HepG2 (cell line): ENCODE data around the gene ITK. TPM values are rescaled to one million over a fixed set of nuclear protein-coding genes. Genes with fewer than 3 reads are reported as not detected.

Source experiments
- ATAC-seq: fragments of 200-7000 bp; cut with Tn5 transposase; 3 replicates; pipeline ENCODE4 v1.9.1; 2020; ENCODE audit warnings: mild to moderate bottlenecking, moderate library complexity
- BruUV-seq: library from RNA; stranded (reverse); fragments of 400-500 nt; replicated peaks from 2 replicates; lab custom pipeline; 2021; lab: Mats Ljungman, UMichigan
- CTCF ChIA-PET: fragments of 300-600 bp; formaldehyde crosslinking; extraction: SDS; loops from one replicate; lab custom pipeline; 2021; ENCODE audit warnings: low total read pairs, inconsistent platforms, low intra/inter-chr PET ratio; lab: Yijun Ruan, JAX
- POLR2A ChIA-PET: fragments of 350-600 bp; sonication (Branson Sonifier 250); formaldehyde crosslinking; loops from one replicate; lab custom pipeline; 2020; ENCODE audit warnings: antibody characterized with exemption, inconsistent platforms; lab: Yijun Ruan, JAX
- DNase-seq: peaks from one replicate; pipeline ENCODE4 v3.0.0-alpha.2; 2015; ENCODE audit warnings: low spot score
- FAIRE-seq: peaks from 3 replicates; lab custom pipeline; 2011; peaks lifted over from hg19 to GRCh38; lab: Jason Lieb, UNC
- H2AFZ ChIP-seq: one replicate; pipeline ENCODE4 v1.6.1; 2011; ENCODE audit warnings: low read length, inconsistent platforms
- H3K27ac ChIP-seq: fragments of 300-600 bp; 3 replicates; pipeline ENCODE4 v1.8.0; 2011; ENCODE audit warnings: mixed run types, mild to moderate bottlenecking, mixed read lengths, low read length, inconsistent platforms; ENCODE audit not compliant: insufficient read depth; ENCODE audit errors: extremely low read length
- H3K27me3 ChIP-seq, 2 experiments: fragments of 200-600 bp in 1 of 2; 2 replicates in 1 of 2; 3 replicates in 1 of 2; pipeline versions ENCODE4 v1.6.0 to v1.8.0; 2011; ENCODE audit warnings: low read length in 2 of 2, mild to moderate bottlenecking in 2 of 2, moderate library complexity in 2 of 2, inconsistent platforms in 1 of 2; ENCODE audit not compliant: insufficient read depth in 2 of 2, control insufficient read depth in 1 of 2
- H3K36me3 ChIP-seq, 2 experiments: fragments of 200-600 bp in 1 of 2; replicated peaks in 1 of 2; 2 replicates in 1 of 2; 3 replicates in 1 of 2; pipeline versions ENCODE4 v1.5.1 to v1.8.0; 2011; ENCODE audit warnings: low read length in 2 of 2, inconsistent platforms in 1 of 2; ENCODE audit not compliant: insufficient read depth in 2 of 2, control insufficient read depth in 1 of 2
- H3K4me1 ChIP-seq: 2 replicates; pipeline ENCODE4 v1.5.1; 2012; ENCODE audit warnings: low read length, inconsistent platforms; ENCODE audit not compliant: insufficient read depth
- H3K4me2 ChIP-seq: 2 replicates; pipeline ENCODE4 v1.6.0; 2011; ENCODE audit warnings: low read depth, low read length, inconsistent platforms
- H3K4me3 ChIP-seq, 3 experiments: fragments of 200-600 bp in 1 of 3; sonication (generic), shearing (Covaris generic) in 1 of 3; replicated peaks in 1 of 3; 2 replicates each; pipeline ENCODE4 v1.5.1; 2011 to 2016; ENCODE audit warnings: low read length in 3 of 3, inconsistent platforms in 2 of 3, low read depth in 2 of 3, mild to moderate bottlenecking in 2 of 3, control low read depth in 1 of 3, mixed read lengths in 1 of 3; ENCODE audit not compliant: insufficient read depth in 1 of 3
- H3K79me2 ChIP-seq: one replicate; pipeline ENCODE4 v1.6.1; 2011; ENCODE audit warnings: low read length, inconsistent platforms; ENCODE audit not compliant: insufficient read depth
- H3K9ac ChIP-seq: 2 replicates; pipeline ENCODE4 v1.6.0; 2011; ENCODE audit warnings: mild to moderate bottlenecking, low read depth, low read length, inconsistent platforms; ENCODE audit not compliant: insufficient read depth
- H3K9me3 ChIP-seq: 2 replicates; pipeline ENCODE4 v1.5.1; 2012; ENCODE audit warnings: mild to moderate bottlenecking, low read length
- H4K20me1 ChIP-seq: 2 replicates; pipeline ENCODE4 v1.6.0; 2011; ENCODE audit warnings: inconsistent platforms, mild to moderate bottlenecking, low read length, moderate library complexity; ENCODE audit not compliant: insufficient read depth
- FOSL2 ChIP-seq: sonication (generic); formaldehyde crosslinking; IDR thresholded peaks from 2 replicates; pipeline ENCODE4 v1.4.0; 2020; ENCODE audit warnings: missing genetic modification reagents
- FOXP1 ChIP-seq, 2 experiments: fragments of 450-650 bp in 1 of 2; IDR thresholded peaks; 2 replicates each; pipeline ENCODE4 v1.6.1; 2017 to 2018; ENCODE audit warnings: antibody characterized with exemption in 1 of 2
- ZBTB40 ChIP-seq, 2 experiments: fragments of 450-650 bp in 1 of 2; sonication (generic) in 1 of 2; formaldehyde crosslinking in 1 of 2; IDR thresholded peaks; 2 replicates each; pipeline versions ENCODE4 v1.6.1 to v1.8.0; 2016 to 2022; ENCODE audit warnings: antibody characterized with exemption in 1 of 2, mild to moderate bottlenecking in 1 of 2, missing genetic modification reagents in 1 of 2
- ZBTB46 ChIP-seq: sonication (generic); formaldehyde crosslinking; IDR thresholded peaks from 2 replicates; pipeline ENCODE4 v1.4.0; 2020; ENCODE audit warnings: mild to moderate bottlenecking, missing genetic modification reagents, borderline replicate concordance
- ZGPAT ChIP-seq: IDR thresholded peaks from 2 replicates; pipeline ENCODE4 v1.6.1; 2016; ENCODE audit warnings: mild to moderate bottlenecking
- ZNF326 ChIP-seq: sonication (generic); formaldehyde crosslinking; IDR thresholded peaks from 2 replicates; pipeline ENCODE4 v1.4.0; 2020; ENCODE audit warnings: missing genetic modification reagents, borderline replicate concordance
- ZNF879 ChIP-seq: sonication (generic); formaldehyde crosslinking; IDR thresholded peaks from 2 replicates; pipeline ENCODE4 v1.8.1; 2023; ENCODE audit warnings: missing genetic modification reagents
- WGBS: methylation state at CpG from one replicate; pipeline ENCODE4 v1.1.6; 2017; ENCODE audit warnings: low lambda C conversion rate; 5-methylcytosine and 5-hydroxymethylcytosine counted together
- in situ Hi-C: cut with HindIII; loops from 2 replicates; pipeline ENCODE4 v1.10.0; 2017; ENCODE audit warnings: low pct_unique_long_range_greater_than_20kb; ENCODE audit not compliant: extremely low pct_ligation_motif_present
- intact Hi-C: fragments of 100-400 bp; cut with micrococcal nuclease; formaldehyde crosslinking; loops from one replicate; pipeline ENCODE4 v1.10.0; 2022; ENCODE audit not compliant: unreplicated experiment
- polyA plus RNA-seq, 8 experiments: library from polyadenylated mRNA; depleted of rRNA in 3 of 8; stranded (reverse) in 7 of 8; unstranded in 1 of 8; fragments of >200 nt; fragmentation: Illumina TruSeq in 4 of 8; extraction: Trizol in 4 of 8; gene quantifications; 2 replicates each; pipeline versions ENCODE4 v1.2.1 to v1.2.3, GENCODE V29; 2011 to 2016; ENCODE audit warnings: low read depth in 4 of 8, missing spikeins in 1 of 8, mixed read lengths in 1 of 8; ENCODE audit not compliant: insufficient read depth in 1 of 8
- total RNA-seq, 5 experiments: library from RNA; depleted of rRNA; stranded (reverse); fragments of >200 nt; fragmentation: Illumina TruSeq; extraction: Trizol; gene quantifications; 2 replicates each; pipeline ENCODE4 v1.2.3, GENCODE V29; 2016; ENCODE audit warnings: low read depth in 1 of 5

ITK gene
- total and polyA plus RNA-seq, 2 of the 13 experiments (the other 11 are each of a cell fraction or from before 2014, with no cell fraction given), result 0.01 TPM; not detected in 1

DNA sequence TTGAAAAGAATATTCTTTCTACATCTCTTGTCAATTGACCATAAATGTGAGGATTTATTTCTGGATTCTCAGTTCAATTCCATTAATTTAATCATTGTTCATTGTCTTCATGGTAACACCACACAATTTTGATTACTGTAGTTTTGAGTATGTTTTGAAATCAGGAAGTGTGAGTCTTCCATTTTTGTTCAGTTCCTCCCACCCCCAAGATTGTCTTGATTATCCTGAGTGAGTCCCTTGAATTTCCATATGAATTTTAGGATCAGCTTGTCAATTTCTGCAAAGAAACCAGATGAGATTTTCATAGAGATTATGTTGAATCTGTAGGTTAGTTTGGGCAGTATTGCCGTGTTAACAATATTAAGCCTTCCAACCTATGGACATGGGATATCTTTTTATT lies 94.8 kb downstream of the ITK start:
- FAIRE-seq, result no peak
- Histone ChIP-seq H3K9me3 (no peaks in the 10 kb centered on the region), H3K27me3 (no peaks in the 10 kb centered on the region), H3K4me1 (peaks cover 14% of the 10 kb centered on the region; the same call in 1 of the 2 replicates), H3K4me2 (no peak overlapping the region), H3K4me3 (no peak overlapping the region), H3K36me3 (no peaks in the 10 kb centered on the region), H3K27ac (no peak overlapping the region), H2AFZ (no peak overlapping the region), H3K9ac (no peak overlapping the region), H3K79me2 (peaks cover 29% of the 10 kb centered on the region), H4K20me1 (no peaks in the 10 kb centered on the region)
- no peak for ATAC-seq
- in situ Hi-C loops, result no loop called here
- no TSS peak for BruUV-seq
- 96% methylated on average over 1 of the region's 1 CpG for WGBS
- CTCF ChIA-PET, result no interaction called here
- no peak for DNase-seq
- POLR2A ChIA-PET, result no interaction called here
- intact Hi-C loops, result no loop called here
- TF ChIP-seq ZBTB40 (IDR thresholded peaks at IDR 0.05), result no peak
- no peak for TF ChIP-seq ZBTB40 (CRISPR knock-in tag; IDR thresholded peaks at IDR 0.05)
- TF ChIP-seq ZNF326, result no peak
- no peak for TF ChIP-seq ZBTB46 (CRISPR knock-in tag)
- TF ChIP-seq FOSL2 (CRISPR knock-in tag), result no peak
- TF ChIP-seq ZNF879 (CRISPR knock-in tag), result no peak
- no peak for TF ChIP-seq FOXP1 (IDR thresholded peaks at IDR 0.05)
- no peak for TF ChIP-seq FOXP1 (CRISPR knock-in tag; IDR thresholded peaks at IDR 0.05)
- TF ChIP-seq ZGPAT, result no peak
